H1 (cell line): ENCODE data around the gene MCM3AP.

Experiments
- CTCF ChIP-seq, 3 experiments: IDR thresholded peaks; 1 replicate in 2 of 3; 2 replicates in 1 of 3; pipeline versions ENCODE4 v1.5.1 to v1.6.1; 2011; ENCODE audit warnings: low read length in 3 of 3, mild to moderate bottlenecking in 3 of 3, inconsistent platforms in 2 of 3, low read depth in 1 of 3, moderate library complexity in 1 of 3; ENCODE audit not compliant: insufficient read depth in 1 of 3; ENCODE audit errors: control extremely low read depth in 1 of 3
- EP300 ChIP-seq, 2 experiments: IDR thresholded peaks; 1 replicate in 1 of 2; 2 replicates in 1 of 2; pipeline ENCODE4 v1.6.1; 2011 to 2012; ENCODE audit warnings: low read depth in 2 of 2, low read length in 2 of 2, mild to moderate bottlenecking in 2 of 2, borderline replicate concordance in 1 of 2, inconsistent platforms in 1 of 2, moderate library complexity in 1 of 2
- PHF8 ChIP-seq: fragments of 200-600 bp; sonication (generic); conservative IDR thresholded peaks from 2 replicates; pipeline ENCODE4 v1.7.1; 2012; ENCODE audit warnings: low read depth, mild to moderate bottlenecking, inconsistent platforms, low read length, moderate library complexity
- RXRA ChIP-seq: IDR thresholded peaks from 2 replicates; pipeline ENCODE4 v1.6.1; 2011; ENCODE audit warnings: low read depth, mild to moderate bottlenecking, low read length, moderate library complexity; ENCODE audit not compliant: insufficient read depth
- USF2 ChIP-seq: IDR thresholded peaks from 2 replicates; pipeline ENCODE4 v1.6.1; 2011; ENCODE audit warnings: low read length, improper control_type of control experiment

GRCh38 chr21:46226146-46226545 lies 59.3 kb downstream of the MCM3AP start:
- TF ChIP-seq PHF8, result no peak
- no peak for TF ChIP-seq EP300 (IDR thresholded peaks at IDR 0.05; ENCODE audit: borderline replicate concordance in 1 of 2, low read depth in 2 of 2, low read length in 2 of 2)
- no peak for TF ChIP-seq RXRA
- no peak for TF ChIP-seq USF2
- no peak for TF ChIP-seq CTCF (IDR thresholded peaks at IDR 0.05; ENCODE audit: control extremely low read depth in 1 of 3, insufficient read depth in 1 of 3, low read depth in 1 of 3, low read length in 3 of 3)
